ENCODE data around the gene RIN1. TPM values are rescaled to one million over a fixed set of nuclear protein-coding genes. Genes with fewer than 3 reads are reported as not detected.
"Not testable (repeated sequence)": the region's sequence is repeated elsewhere in the genome, so short reads cannot be mapped to it uniquely, and the experiment has no call there.

Gene RIN1
- total RNA-seq, 1 donor from 2014 or later = 4.3 TPM

DNA sequence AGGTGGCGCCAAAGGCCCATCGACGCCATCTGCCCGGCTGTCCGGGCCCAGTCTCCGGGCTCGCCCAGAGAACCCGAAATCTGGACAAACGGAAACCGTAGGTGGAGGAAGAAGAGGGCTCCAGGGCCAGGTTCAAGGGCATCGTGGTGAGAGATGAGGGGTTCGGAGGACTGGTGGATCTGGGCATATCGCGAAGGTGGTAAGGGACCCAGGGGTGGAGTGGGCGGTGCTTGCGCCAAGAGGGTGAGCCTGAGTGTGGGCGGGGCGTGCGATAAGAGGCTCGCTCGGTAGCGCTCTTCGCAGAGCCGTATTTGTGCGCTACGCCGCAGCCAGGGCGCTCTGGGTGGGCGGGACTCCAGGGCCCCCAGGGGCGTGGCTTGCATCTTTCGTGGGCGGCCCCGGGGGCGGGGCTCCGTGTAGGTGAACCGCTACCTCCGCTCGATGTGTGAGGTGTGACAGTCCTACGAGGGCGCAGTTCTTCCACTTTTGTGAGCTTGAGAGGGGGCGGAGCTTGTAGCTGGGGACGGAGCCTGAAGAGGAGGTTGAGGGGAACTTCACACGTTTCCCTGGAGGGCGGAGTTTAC, 24.2 kb downstream of the RIN1 start:
- Mint-ChIP-seq H3K4me3 (peak overlapping the region; percentile 93), H3K4me1 (peaks cover 22% of the 10 kb centered on the region), H3K27ac (ENCODE audit: unreplicated experiment) (peak overlapping the region; percentile 93), H3K9me3 (no peaks in the 10 kb centered on the region), H3K27me3 (ENCODE audit: low read depth) (peaks cover 5% of the 10 kb centered on the region), H3K36me3 (ENCODE audit: low read depth) (no peaks in the 10 kb centered on the region)
- peak; percentile 88 for TF ChIP-seq CTCF (conservative IDR thresholded peaks at IDR 0.05)
- DNase-seq (ENCODE audit: low read depth, low spot score) = peak; percentile 72

DNA sequence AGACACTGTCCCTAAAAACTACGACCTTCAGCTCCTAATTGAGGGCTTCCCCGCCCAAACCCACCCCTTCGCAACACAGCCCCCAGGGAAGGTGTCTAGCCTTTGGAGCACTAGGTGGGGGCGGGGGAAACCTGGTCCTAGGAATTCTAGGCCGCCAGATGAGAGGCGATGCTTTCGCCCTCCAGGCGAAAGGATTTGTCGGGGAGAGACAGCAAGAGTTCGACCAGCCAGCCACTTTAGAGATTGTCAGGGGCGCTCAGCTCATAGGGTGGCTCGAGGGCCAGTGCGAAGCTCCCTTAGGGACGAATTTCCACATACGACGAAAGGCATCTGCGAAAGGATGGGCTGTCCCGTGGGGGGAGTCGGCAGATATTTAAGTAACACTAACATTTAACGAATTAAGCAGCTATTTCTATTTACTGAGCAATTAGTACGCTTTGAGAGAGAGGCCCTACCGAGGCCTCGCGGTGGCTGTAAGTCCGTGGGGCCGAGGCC, 24.7 kb downstream of the RIN1 start:
- peak overlapping the region; percentile 93 for H3K4me3 Mint-ChIP-seq
- peak overlapping the region; percentile 93 for H3K27ac Mint-ChIP-seq (ENCODE audit: unreplicated experiment)
- no peaks in the 10 kb centered on the region for H3K9me3 Mint-ChIP-seq
- DNase-seq (ENCODE audit: low read depth, low spot score) = no peak
- H3K36me3 Mint-ChIP-seq (ENCODE audit: low read depth) = no peaks in the 10 kb centered on the region
- no peak for TF ChIP-seq CTCF (conservative IDR thresholded peaks at IDR 0.05)
- peaks cover 22% of the 10 kb centered on the region for H3K4me1 Mint-ChIP-seq
- peaks cover 5% of the 10 kb centered on the region for H3K27me3 Mint-ChIP-seq (ENCODE audit: low read depth)

DNA sequence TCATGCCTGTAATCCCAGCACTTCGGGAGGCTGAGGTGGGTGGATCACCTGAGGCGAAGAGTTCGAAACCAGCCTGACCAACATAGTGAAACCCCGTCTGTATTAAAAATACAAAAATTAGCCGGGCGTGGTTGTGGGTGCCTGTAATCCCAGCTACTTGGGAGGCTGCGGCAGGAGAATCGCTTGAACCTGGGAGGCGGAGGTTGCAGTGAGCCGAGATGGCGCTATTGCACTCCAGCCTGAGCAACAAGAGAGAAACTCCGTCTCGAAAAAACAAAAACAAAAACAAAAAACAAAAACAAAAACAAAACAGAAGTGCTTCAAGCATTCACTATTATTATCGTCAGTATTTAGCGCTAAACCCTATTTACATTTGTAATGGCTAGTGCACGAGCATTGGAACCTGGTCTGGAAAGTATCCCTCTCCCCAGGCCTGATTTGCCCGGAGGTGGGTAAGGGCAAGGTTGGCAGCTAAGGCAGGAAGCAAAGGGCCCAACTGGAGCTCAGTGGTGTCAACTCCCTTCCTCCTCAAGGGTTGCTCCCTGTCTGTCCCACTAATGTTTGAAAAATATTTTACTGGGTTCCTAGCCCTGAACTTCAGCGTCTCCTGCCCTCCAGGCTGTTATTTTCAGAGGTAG, 25.3 kb downstream of the RIN1 start:
- H3K27ac Mint-ChIP-seq (ENCODE audit: unreplicated experiment) = not testable (repeated sequence)
- H3K4me1 Mint-ChIP-seq = peaks cover 22% of the 10 kb centered on the region
- peak overlapping the region; percentile 44 for H3K4me3 Mint-ChIP-seq

GRCh38 chr11:66310324-66310723, 25.9 kb downstream of the RIN1 start:
- Mint-ChIP-seq H3K4me3 (no peak overlapping the region), H3K27ac (ENCODE audit: unreplicated experiment) (no peak overlapping the region), H3K4me1 (peaks cover 16% of the 10 kb centered on the region), H3K36me3 (ENCODE audit: low read depth) (no peaks in the 10 kb centered on the region), H3K9me3 (no peaks in the 10 kb centered on the region), H3K27me3 (ENCODE audit: low read depth) (peaks cover 5% of the 10 kb centered on the region)
- TF ChIP-seq CTCF (conservative IDR thresholded peaks at IDR 0.05) = no peak
- no peak for DNase-seq (ENCODE audit: low read depth, low spot score)

More for the DNA sequence above, 25.3 kb downstream of the RIN1 start:
- H3K27me3 Mint-ChIP-seq (ENCODE audit: low read depth); H3K36me3 Mint-ChIP-seq (ENCODE audit: low read depth); DNase-seq (ENCODE audit: low read depth, low spot score); H3K9me3 Mint-ChIP-seq: not testable (repeated sequence)

- peak overlapping the region; percentile 51 for H3K4me3 Mint-ChIP-seq
Observed at GRCh38 chr11:66309475-66309874, 26.8 kb downstream of the RIN1 start.

More at GRCh38 chr11:66309475-66309874, 26.8 kb downstream of the RIN1 start:
- Mint-ChIP-seq H3K9me3 (no peaks in the 10 kb centered on the region), H3K36me3 (ENCODE audit: low read depth) (no peaks in the 10 kb centered on the region), H3K4me1 (peaks cover 13% of the 10 kb centered on the region), H3K27ac (ENCODE audit: unreplicated experiment) (no peak overlapping the region), H3K27me3 (ENCODE audit: low read depth) (peaks cover 5% of the 10 kb centered on the region)
- TF ChIP-seq CTCF (conservative IDR thresholded peaks at IDR 0.05) = no peak
- DNase-seq (ENCODE audit: low read depth, low spot score) = no peak
